GM19372 (cell line): ENCODE data around the gene BST1.

Source experiments
- ATAC-seq: cut with Tn5 transposase; IDR thresholded peaks from one replicate; pipeline ENCODE4 v1.9.1; 2021; ENCODE audit warnings: mild to moderate bottlenecking, low read depth, moderate library complexity; ENCODE audit not compliant: unreplicated experiment

BST1 gene

GRCh38 chr4:15675356-15675755 lies 27.5 kb upstream of the BST1 start:
- no peak for ATAC-seq

GRCh38 chr4:15676039-15676438 lies 26.8 kb upstream of the BST1 start:
- ATAC-seq, result no peak

- ATAC-seq, result no peak
These were observed 26.0 kb upstream of the BST1 start for GRCh38 chr4:15676899-15677298.

GRCh38 chr4:15677507-15677988 lies 25.3 kb upstream of the BST1 start:
- no peak for ATAC-seq

- ATAC-seq, result no peak
These were observed 21.8 kb upstream of the BST1 start for GRCh38 chr4:15681067-15681371.

GRCh38 chr4:15681372-15682241 lies 21.3 kb upstream of the BST1 start, which contains the start of gene FAM200B:
TSS of gene FAM200B (plus strand) at chr4:15681827. CDS start at chr4:15686978, 5,151 bp downstream.
- peak; percentile 90 for ATAC-seq

GRCh38 chr4:15682242-15683142 lies 20.4 kb upstream of the BST1 start:
- no peak for ATAC-seq

- no peak for ATAC-seq
These were observed 19.7 kb upstream of the BST1 start for GRCh38 chr4:15683143-15683495.

GRCh38 chr4:15684498-15684897 lies 18.4 kb upstream of the BST1 start:
- ATAC-seq, result no peak

- ATAC-seq, result no peak
These were observed 14.8 kb upstream of the BST1 start for GRCh38 chr4:15688051-15688450.

- no peak for ATAC-seq
These were observed 13.3 kb upstream of the BST1 start for GRCh38 chr4:15689540-15689939.

- no peak for ATAC-seq
These were observed 12.7 kb upstream of the BST1 start for GRCh38 chr4:15690020-15690809.

- ATAC-seq, result no peak
These were observed 11.3 kb upstream of the BST1 start for GRCh38 chr4:15691346-15692135.

GRCh38 chr4:15692602-15693001 lies 10.3 kb upstream of the BST1 start:
- ATAC-seq, result no peak

GRCh38 chr4:15694431-15694830 lies 8.4 kb upstream of the BST1 start:
- ATAC-seq, result no peak

GRCh38 chr4:15695240-15695699 lies 7.6 kb upstream of the BST1 start:
- ATAC-seq, result no peak

- ATAC-seq, result no peak
These were observed 7.1 kb upstream of the BST1 start for GRCh38 chr4:15695729-15696128.

- ATAC-seq, result no peak
These were observed 6.0 kb upstream of the BST1 start for GRCh38 chr4:15696866-15697265.

- no peak for ATAC-seq
These were observed 574 bp downstream of the BST1 start for GRCh38 chr4:15703439-15703838.

- ATAC-seq, result no peak
These were observed 1.3 kb downstream of the BST1 start for GRCh38 chr4:15704129-15704528.
